ENCODE results near the gene C22orf39. TPM values are rescaled to one million over a fixed set of nuclear protein-coding genes. Genes with fewer than 3 reads are reported as not detected.

Gene C22orf39
- total and polyA plus RNA-seq, 2 donors (not counting 1 experiment from before 2014, with no cell fraction given): 37.7 to 47.2 TPM

DNA sequence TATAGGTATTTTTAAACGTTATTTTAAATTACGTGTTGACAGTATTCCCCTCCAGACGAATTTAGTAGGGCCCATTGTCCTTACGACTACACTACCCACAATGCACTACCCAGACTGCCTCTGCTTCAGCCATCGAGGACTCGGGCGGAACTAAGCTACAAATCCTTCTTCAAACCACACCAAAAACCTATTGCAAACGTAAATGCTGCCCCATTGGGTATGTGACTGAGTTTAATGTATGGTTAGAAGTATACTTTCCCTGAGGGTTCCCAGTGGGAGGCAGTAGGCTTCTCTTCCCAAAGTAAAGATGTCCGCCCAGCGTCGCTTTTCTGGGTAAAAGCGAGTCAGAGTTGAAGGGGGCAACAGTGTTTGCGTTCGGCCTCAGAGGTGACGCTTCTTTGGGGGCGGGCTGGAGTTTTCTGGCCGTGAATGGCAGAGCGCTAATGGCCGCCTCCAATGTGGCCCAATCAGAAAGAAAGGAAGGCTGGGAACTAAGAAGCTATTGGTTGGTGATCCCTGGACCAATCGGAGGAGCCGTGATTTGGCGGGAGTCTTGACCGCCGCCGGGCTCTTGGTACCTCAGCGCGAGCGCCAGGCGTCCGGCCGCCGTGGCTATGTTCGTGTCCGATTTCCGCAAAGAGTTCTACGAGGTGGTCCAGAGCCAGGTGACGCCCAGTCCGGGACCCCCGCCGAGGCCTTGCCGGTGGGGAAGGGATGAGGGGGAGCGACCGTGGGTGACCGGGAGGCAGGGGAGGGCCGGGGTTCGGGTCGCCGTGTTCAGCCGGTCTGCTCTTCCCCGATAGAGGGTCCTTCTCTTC lies 32.1 kb upstream of the C22orf39 start, which contains the start of gene CDC45:
Gene CDC45 (plus strand): TSS at position 566 of the 818 bp plus-strand sequence. CDS start 49 bp downstream, at position 615.
- Histone ChIP-seq H4K20me1 (ENCODE audit: control insufficient read depth, insufficient read depth, low read length, poor library complexity, severe bottlenecking) (peaks cover 17% of the 10 kb centered on the region), H3K4me2 (replicated peaks; ENCODE audit: low read depth, low read length, poor library complexity, severe bottlenecking) (peak within 1 kb of the TSS; percentile 92), H3K27me3 (replicated peaks in 1 of 4; ENCODE audit: control extremely low read depth in 1 of 4, control insufficient read depth in 3 of 4, insufficient read depth in 4 of 4, low read length in 3 of 4) (no peaks in the 10 kb centered on the region), H3K36me3 (replicated peaks in 1 of 2; ENCODE audit: control extremely low read depth in 1 of 2, control insufficient read depth in 1 of 2, extremely low read depth in 1 of 2, insufficient read depth in 2 of 2, low read length in 1 of 2) (peaks cover 4 to 8% of the 10 kb centered on the region in 2 experiments), H3K9ac (ENCODE audit: low read length) (peak within 1 kb of the TSS; percentile 98), H3K79me2 (ENCODE audit: control insufficient read depth, insufficient read depth, low read length) (peaks cover 43% of the 10 kb centered on the region), H3K4me1 (ENCODE audit: control insufficient read depth in 2 of 2, insufficient read depth in 2 of 2, low read length in 2 of 2) (peaks cover 16 to 20% of the 10 kb centered on the region in 2 donors), H3K4me3 (ENCODE audit: control extremely low read depth in 1 of 5, extremely low read depth in 1 of 5, insufficient read depth in 1 of 5, low read depth in 2 of 5, low read length in 4 of 5) (peak within 1 kb of the TSS; percentile 66 to 92 (median 83)), H3K27ac (ENCODE audit: low read length in 2 of 2) (peak within 1 kb of the TSS; percentile 98 to 100), H3K9me3 (ENCODE audit: control extremely low read depth in 1 of 3, control insufficient read depth in 2 of 3, insufficient read depth in 1 of 3, low read length in 2 of 3) (no peaks in the 10 kb centered on the region), H2AFZ (ENCODE audit: insufficient read depth, low read depth, low read length, poor library complexity, severe bottlenecking) (peak within 1 kb of the TSS; percentile 92)
- Mint-ChIP-seq H3K27me3 (no peaks in the 10 kb centered on the region), H3K4me3 (peak within 1 kb of the TSS; percentile 98), H3K4me1 (peaks cover 23% of the 10 kb centered on the region), H3K9me3 (ENCODE audit: insufficient read depth) (no peaks in the 10 kb centered on the region), H3K27ac (peak within 1 kb of the TSS; percentile 100)
- ATAC-seq (ENCODE audit: low read depth) (peak; percentile 90), DNase-seq (peak; percentile 98)
- ChIA-PET POLR2A (interaction anchor here (0.5 to 2.2 kb wide), 8 partner anchors 32 to 1790 kb away, joined by 3 to 18 read pairs (median 5); partner anchors contain the start of genes C22orf39, CLTCL1, DGCR2 and ESS2), CTCF (interaction anchor here (0.7 to 5.5 kb wide), 7 partner anchors 13 to 335 kb away, joined by 3 to 29 read pairs (median 3); partner anchors contain the start of genes C22orf39 and ESS2)
- intact Hi-C loops (cut with micrococcal nuclease): loop anchor here (1.0 to 2.0 kb wide), 10 partner anchors 32 to 357 kb away; partner anchors contain the start of genes C22orf39, CLTCL1, DGCR2 and ESS2
- WGBS (ENCODE audit: insufficient coverage): under 1% methylated on average over 42 of the region's 50 CpGs
- no peak for TF ChIP-seq EZH2 (IDR thresholded peaks at IDR 0.05; ENCODE audit: borderline replicate concordance, insufficient read depth, low read depth, low read length, poor library complexity, severe bottlenecking)
- TF ChIP-seq, protein P1, sequence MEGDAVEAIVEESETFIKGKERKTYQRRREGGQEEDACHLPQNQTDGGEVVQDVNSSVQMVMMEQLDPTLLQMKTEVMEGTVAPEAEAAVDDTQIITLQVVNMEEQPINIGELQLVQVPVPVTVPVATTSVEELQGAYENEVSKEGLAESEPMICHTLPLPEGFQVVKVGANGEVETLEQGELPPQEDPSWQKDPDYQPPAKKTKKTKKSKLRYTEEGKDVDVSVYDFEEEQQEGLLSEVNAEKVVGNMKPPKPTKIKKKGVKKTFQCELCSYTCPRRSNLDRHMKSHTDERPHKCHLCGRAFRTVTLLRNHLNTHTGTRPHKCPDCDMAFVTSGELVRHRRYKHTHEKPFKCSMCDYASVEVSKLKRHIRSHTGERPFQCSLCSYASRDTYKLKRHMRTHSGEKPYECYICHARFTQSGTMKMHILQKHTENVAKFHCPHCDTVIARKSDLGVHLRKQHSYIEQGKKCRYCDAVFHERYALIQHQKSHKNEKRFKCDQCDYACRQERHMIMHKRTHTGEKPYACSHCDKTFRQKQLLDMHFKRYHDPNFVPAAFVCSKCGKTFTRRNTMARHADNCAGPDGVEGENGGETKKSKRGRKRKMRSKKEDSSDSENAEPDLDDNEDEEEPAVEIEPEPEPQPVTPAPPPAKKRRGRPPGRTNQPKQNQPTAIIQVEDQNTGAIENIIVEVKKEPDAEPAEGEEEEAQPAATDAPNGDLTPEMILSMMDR (IDR thresholded peaks at IDR 0.05): no peak

All from B cell (primary cell).